Loucy (cell line): ENCODE data around the gene EBI3.
"Not testable (repeated sequence)": the region's sequence is repeated elsewhere in the genome, so short reads cannot be mapped to it uniquely, and the experiment has no call there.

Experiments used
- H2AFZ ChIP-seq: fragments of 200-600 bp; sonication (generic); 2 replicates; pipeline ENCODE4 v1.6.0; 2016; ENCODE audit warnings: antibody characterized with exemption, mild to moderate bottlenecking, low read length, moderate library complexity
- H3F3A ChIP-seq: fragments of 200-600 bp; 2 replicates; pipeline ENCODE4 v1.6.0; 2016; ENCODE audit warnings: antibody characterized with exemption, low read depth, mild to moderate bottlenecking
- H3K27me3 ChIP-seq: fragments of 200-600 bp; sonication (generic); 2 replicates; pipeline ENCODE4 v1.6.1; 2014; ENCODE audit warnings: low read length, mild to moderate bottlenecking; ENCODE audit not compliant: insufficient read depth, poor library complexity, severe bottlenecking
- H3K36me3 ChIP-seq: fragments of 200-600 bp; sonication (generic); 2 replicates; pipeline ENCODE4 v1.6.1; 2016; ENCODE audit warnings: low read length; ENCODE audit not compliant: insufficient read depth
- H3K4me1 ChIP-seq: fragments of 200-600 bp; sonication (generic); 2 replicates; pipeline ENCODE4 v1.5.1; 2014; ENCODE audit warnings: low read length, mild to moderate bottlenecking; ENCODE audit not compliant: insufficient read depth, poor library complexity, severe bottlenecking
- H3K4me2 ChIP-seq: fragments of 200-600 bp; sonication (generic); 2 replicates; pipeline ENCODE4 v1.6.0; 2014; ENCODE audit warnings: antibody characterized with exemption, low read length, low read depth, mild to moderate bottlenecking; ENCODE audit not compliant: poor library complexity, severe bottlenecking
- H3K4me3 ChIP-seq: fragments of 200-600 bp; sonication (generic); 2 replicates; pipeline ENCODE4 v1.5.1; 2014; ENCODE audit warnings: low read length, mild to moderate bottlenecking, mixed read lengths; ENCODE audit not compliant: poor library complexity, severe bottlenecking
- H3K79me2 ChIP-seq: fragments of 200-600 bp; sonication (generic); 2 replicates; pipeline ENCODE4 v1.6.1; 2014; ENCODE audit warnings: low read length; ENCODE audit not compliant: insufficient read depth
- H3K9ac ChIP-seq: fragments of 200-600 bp; sonication (generic); 2 replicates; pipeline ENCODE4 v1.6.0; 2014; ENCODE audit warnings: mild to moderate bottlenecking, low read depth, low read length, moderate library complexity; ENCODE audit not compliant: poor library complexity, severe bottlenecking
- H3K9me2 ChIP-seq: fragments of 200-600 bp; sonication (generic); replicated peaks from 2 replicates; pipeline ENCODE4 v1.6.1; 2016; ENCODE audit warnings: low read depth, low read length, mixed read lengths
- H3K9me3 ChIP-seq: fragments of 200-600 bp; sonication (generic); 2 replicates; pipeline ENCODE4 v1.6.1; 2014; ENCODE audit warnings: mild to moderate bottlenecking, antibody characterized with exemption, low read length, low read depth; ENCODE audit not compliant: insufficient read depth
- H4K20me1 ChIP-seq: fragments of 200-600 bp; sonication (generic); 2 replicates; pipeline ENCODE4 v1.6.0; 2014; ENCODE audit warnings: antibody characterized with exemption, low read length, mild to moderate bottlenecking; ENCODE audit not compliant: insufficient read depth, poor library complexity, severe bottlenecking
- EZH2phosphoT487 ChIP-seq: fragments of 200-600 bp; IDR thresholded peaks from 2 replicates; pipeline ENCODE4 v1.6.1; 2018; ENCODE audit warnings: antibody characterized with exemption, mild to moderate bottlenecking, moderate library complexity, borderline replicate concordance
- TF ChIP-seq, protein P1 (sequence below): fragments of 200-600 bp; sonication (generic); conservative IDR thresholded peaks from 2 replicates; pipeline ENCODE4 v1.5.1; 2014; ENCODE audit warnings: mild to moderate bottlenecking, antibody characterized with exemption, low read length

The EBI3 gene

DNA sequence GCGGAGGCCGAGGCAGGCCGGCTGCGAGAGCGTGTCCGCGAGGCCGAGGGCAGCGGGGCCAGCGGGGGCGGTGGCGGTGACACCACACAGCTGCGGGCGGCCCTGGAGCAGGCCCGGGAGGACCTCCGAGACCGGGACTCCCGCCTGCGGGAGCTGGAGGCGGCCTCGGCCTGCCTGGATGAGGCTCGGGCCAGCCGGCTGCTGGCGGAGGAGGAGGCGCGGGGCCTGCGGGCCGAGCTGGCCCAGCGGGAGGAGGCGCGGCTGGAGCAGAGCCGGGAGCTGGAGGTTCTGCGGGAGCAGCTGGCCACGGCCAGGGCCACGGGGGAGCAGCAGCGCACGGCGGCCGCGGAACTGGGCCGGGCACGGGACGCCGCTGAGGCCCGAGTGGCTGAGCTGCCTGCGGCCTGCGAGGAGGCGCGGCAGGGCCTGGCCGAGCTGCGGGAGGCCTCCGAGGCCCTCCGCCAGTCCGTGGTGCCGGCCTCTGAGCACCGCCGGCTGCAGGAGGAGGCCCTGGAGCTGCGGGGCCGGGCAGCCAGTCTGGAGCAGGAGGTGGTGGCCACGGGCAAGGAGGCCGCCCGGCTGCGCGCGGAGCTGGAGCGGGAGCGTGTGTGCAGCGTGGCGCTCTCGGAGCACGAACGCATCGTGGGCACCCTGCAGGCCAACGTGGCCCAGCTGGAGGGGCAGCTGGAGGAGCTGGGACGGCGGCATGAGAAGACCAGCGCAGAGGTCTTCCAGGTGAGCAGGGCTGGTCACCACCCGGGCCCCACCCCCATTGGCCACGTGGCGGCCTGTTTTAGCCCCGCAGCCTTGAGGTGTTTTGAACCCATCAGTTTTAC, 11.7 kb upstream of the EBI3 start:
- TF ChIP-seq, protein P1, sequence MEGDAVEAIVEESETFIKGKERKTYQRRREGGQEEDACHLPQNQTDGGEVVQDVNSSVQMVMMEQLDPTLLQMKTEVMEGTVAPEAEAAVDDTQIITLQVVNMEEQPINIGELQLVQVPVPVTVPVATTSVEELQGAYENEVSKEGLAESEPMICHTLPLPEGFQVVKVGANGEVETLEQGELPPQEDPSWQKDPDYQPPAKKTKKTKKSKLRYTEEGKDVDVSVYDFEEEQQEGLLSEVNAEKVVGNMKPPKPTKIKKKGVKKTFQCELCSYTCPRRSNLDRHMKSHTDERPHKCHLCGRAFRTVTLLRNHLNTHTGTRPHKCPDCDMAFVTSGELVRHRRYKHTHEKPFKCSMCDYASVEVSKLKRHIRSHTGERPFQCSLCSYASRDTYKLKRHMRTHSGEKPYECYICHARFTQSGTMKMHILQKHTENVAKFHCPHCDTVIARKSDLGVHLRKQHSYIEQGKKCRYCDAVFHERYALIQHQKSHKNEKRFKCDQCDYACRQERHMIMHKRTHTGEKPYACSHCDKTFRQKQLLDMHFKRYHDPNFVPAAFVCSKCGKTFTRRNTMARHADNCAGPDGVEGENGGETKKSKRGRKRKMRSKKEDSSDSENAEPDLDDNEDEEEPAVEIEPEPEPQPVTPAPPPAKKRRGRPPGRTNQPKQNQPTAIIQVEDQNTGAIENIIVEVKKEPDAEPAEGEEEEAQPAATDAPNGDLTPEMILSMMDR, result no peak
- TF ChIP-seq EZH2phosphoT487, result no peak
- H3K9ac ChIP-seq, result no peak overlapping the region
- H3K4me2 ChIP-seq, result no peak overlapping the region
- H3F3A ChIP-seq, result no peaks in the 10 kb centered on the region
- no peaks in the 10 kb centered on the region for H3K27me3 ChIP-seq
- H3K79me2 ChIP-seq, result no peaks in the 10 kb centered on the region
- H4K20me1 ChIP-seq, result no peaks in the 10 kb centered on the region
- H3K9me2 ChIP-seq, result no peaks in the 10 kb centered on the region
- H2AFZ ChIP-seq, result no peak overlapping the region
- no peaks in the 10 kb centered on the region for H3K4me1 ChIP-seq
- H3K4me3 ChIP-seq, result no peak overlapping the region
- no peaks in the 10 kb centered on the region for H3K36me3 ChIP-seq
- no peaks in the 10 kb centered on the region for H3K9me3 ChIP-seq

DNA sequence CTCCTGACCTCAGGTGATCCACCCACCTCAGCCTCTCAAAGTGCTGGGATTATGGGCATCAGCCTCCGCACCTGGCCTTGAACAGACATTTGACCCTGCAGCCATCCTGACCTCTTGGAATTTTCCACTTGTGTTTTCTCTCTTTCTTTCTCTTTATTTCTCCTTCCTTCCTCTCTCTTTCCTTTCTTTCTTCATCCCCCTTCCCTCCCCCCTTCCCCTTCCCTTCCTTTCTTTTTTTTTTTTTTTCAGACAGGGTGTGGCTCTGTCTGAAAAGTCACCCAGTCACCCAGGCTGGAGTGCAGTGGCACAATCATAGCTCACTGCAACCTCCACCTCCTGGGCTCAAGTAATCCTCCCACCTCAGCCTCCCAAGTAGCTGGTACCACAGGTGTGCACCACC, 10.8 kb upstream of the EBI3 start:
- not testable (repeated sequence) for H4K20me1 ChIP-seq, H3K4me1 ChIP-seq, H3K9ac ChIP-seq, H3K4me2 ChIP-seq, H3K9me2 ChIP-seq, H3K36me3 ChIP-seq, H3K79me2 ChIP-seq, H3K4me3 ChIP-seq, H2AFZ ChIP-seq, H3K27me3 ChIP-seq, H3F3A ChIP-seq, H3K9me3 ChIP-seq

DNA sequence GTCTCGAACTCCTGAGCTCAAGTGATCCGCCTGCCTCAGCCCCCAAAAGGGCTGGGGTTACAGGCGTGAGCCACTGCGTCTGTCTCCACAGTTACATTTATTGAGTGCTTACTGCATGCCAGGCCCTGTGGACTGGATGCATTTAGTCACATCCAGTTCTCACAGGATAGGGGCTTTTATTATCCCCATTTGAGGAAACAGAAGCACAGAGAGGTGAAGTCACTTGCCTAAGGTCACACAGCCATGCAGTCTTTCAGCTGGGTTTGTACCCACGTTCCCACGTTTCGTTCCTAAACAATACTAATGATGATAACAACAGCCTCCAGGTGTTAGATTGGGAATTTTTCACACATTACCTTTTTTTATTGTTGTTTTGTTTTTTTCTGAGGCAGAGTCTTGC, 9.1 kb upstream of the EBI3 start:
- Histone ChIP-seq H3F3A (no peaks in the 10 kb centered on the region), H3K4me1 (no peaks in the 10 kb centered on the region)

More for the DNA sequence above, 9.1 kb upstream of the EBI3 start:
- H3K9me3 ChIP-seq, result no peaks in the 10 kb centered on the region
- H3K79me2 ChIP-seq, result no peaks in the 10 kb centered on the region
- H4K20me1 ChIP-seq, result no peaks in the 10 kb centered on the region
- no peak for TF ChIP-seq EZH2phosphoT487
- TF ChIP-seq, protein P1, result no peak
- H2AFZ ChIP-seq, result no peak overlapping the region
- no peak overlapping the region for H3K4me3 ChIP-seq
- H3K9me2 ChIP-seq, result no peaks in the 10 kb centered on the region
- H3K4me2 ChIP-seq, result no peak overlapping the region
- H3K9ac ChIP-seq, result no peak overlapping the region
- no peaks in the 10 kb centered on the region for H3K36me3 ChIP-seq
- H3K27me3 ChIP-seq, result no peaks in the 10 kb centered on the region
